ENCODE results near the gene C17orf113. TPM values are rescaled to one million over a fixed set of nuclear protein-coding genes. Genes with fewer than 3 reads are reported as not detected.

Gene C17orf113
- total and polyA plus RNA-seq, 2 of the 13 experiments (the other 11 are each of a cell fraction or from before 2014, with no cell fraction given), result 0.87 to 1.1 TPM

- TF ChIP-seq PHF8 (CRISPR knock-in tag; IDR thresholded peaks at IDR 0.05), result peak; percentile 92
- no peak for TF ChIP-seq PRMT3 (CRISPR knock-in tag; IDR thresholded peaks at IDR 0.05; ENCODE audit: borderline replicate concordance, low read depth)
- TF ChIP-seq TFDP1 (CRISPR knock-in tag; IDR thresholded peaks at IDR 0.05; ENCODE audit: borderline replicate concordance), result peak; percentile 83; the same call in 1 of the 2 replicates
- 0 out of 2 replicates have a peak, but pooled peaks have one; percentile 51 for TF ChIP-seq STAT5B (CRISPR knock-in tag; IDR thresholded peaks at IDR 0.05)
- TF ChIP-seq HNF1B (CRISPR knock-in tag; IDR thresholded peaks at IDR 0.05), result peak; percentile 98
- no peak for TF ChIP-seq HNF1A (IDR thresholded peaks at IDR 0.05; ENCODE audit: low read depth)
- TF ChIP-seq HNF1A (CRISPR knock-in tag; IDR thresholded peaks at IDR 0.05; ENCODE audit: borderline replicate concordance), result peak; percentile 73; the same call in 1 of the 2 replicates
- no peak for TF ChIP-seq ZNF451 (CRISPR knock-in tag; IDR thresholded peaks at IDR 0.05)
- peak; percentile 80 for TF ChIP-seq GATAD2A (CRISPR knock-in tag; IDR thresholded peaks at IDR 0.05)
- no peak; the same call in 1 of the 2 replicates for TF ChIP-seq ZIK1 (CRISPR knock-in tag; IDR thresholded peaks at IDR 0.05; ENCODE audit: borderline replicate concordance, low read depth)
- TF ChIP-seq ZNF639 (CRISPR knock-in tag; conservative IDR thresholded peaks at IDR 0.05), result peak; percentile 99
- peak; percentile 98; the same call in 1 of the 2 replicates for TF ChIP-seq ZNF747 (CRISPR knock-in tag; IDR thresholded peaks at IDR 0.05; ENCODE audit: borderline replicate concordance)
Measured at GRCh38 chr17:42019509-42020404, 30.6 kb downstream of the C17orf113 start, which contains the start of gene NKIRAS2 (continued).

Measured in HepG2 (cell line).